BE2C (cell line): ENCODE results near the gene TPCN1.

ENCODE experiments used
- DNase-seq: peaks from one replicate; pipeline ENCODE4 v3.0.0-alpha.2; 2020
- H3K27me3 ChIP-seq: fragments of 250-450 bp; sonication (Bioruptor Pico); 2 replicates; pipeline ENCODE4 v1.5.1; 2020; ENCODE audit warnings: mild to moderate bottlenecking
- H3K36me3 ChIP-seq: fragments of 250-450 bp; sonication (Bioruptor Pico); 2 replicates; pipeline ENCODE4 v1.5.1; 2020; ENCODE audit warnings: mild to moderate bottlenecking
- H3K4me1 ChIP-seq: fragments of 250-450 bp; sonication (Bioruptor Pico); 2 replicates; pipeline ENCODE4 v1.5.1; 2020
- H3K4me3 ChIP-seq: 2 replicates; pipeline ENCODE4 v1.5.1; 2011; ENCODE audit warnings: low read depth, low read length
- H3K9me3 ChIP-seq: fragments of 250-450 bp; sonication (Bioruptor Pico); 2 replicates; pipeline ENCODE4 v1.5.1; 2020
- CTCF ChIP-seq: IDR thresholded peaks from 2 replicates; pipeline ENCODE4 v1.5.1; 2012; ENCODE audit warnings: mild to moderate bottlenecking, low read depth, low read length

The TPCN1 gene

GRCh38 chr12:113271466-113271852, 50.2 kb downstream of the TPCN1 start:
- H3K27me3 ChIP-seq, result no peaks in the 10 kb centered on the region
- no peak overlapping the region for H3K4me3 ChIP-seq
- peaks cover 9% of the 10 kb centered on the region for H3K4me1 ChIP-seq
- no peaks in the 10 kb centered on the region for H3K9me3 ChIP-seq
- TF ChIP-seq CTCF, result no peak
- peaks cover 13% of the 10 kb centered on the region for H3K36me3 ChIP-seq
- DNase-seq, result no peak

- Histone ChIP-seq H3K4me1 (peaks cover 9% of the 10 kb centered on the region), H3K27me3 (no peaks in the 10 kb centered on the region), H3K36me3 (peaks cover 13% of the 10 kb centered on the region), H3K4me3 (no peak overlapping the region), H3K9me3 (no peaks in the 10 kb centered on the region)
- TF ChIP-seq CTCF, result no peak
- peak; percentile 43 for DNase-seq
Observed at GRCh38 chr12:113271853-113272561, 50.7 kb downstream of the TPCN1 start.

- Histone ChIP-seq H3K9me3 (no peaks in the 10 kb centered on the region), H3K4me1 (peaks cover 9% of the 10 kb centered on the region), H3K4me3 (no peak overlapping the region), H3K36me3 (peaks cover 6% of the 10 kb centered on the region), H3K27me3 (no peaks in the 10 kb centered on the region)
- DNase-seq, result no peak
- TF ChIP-seq CTCF, result no peak
Observed at GRCh38 chr12:113273053-113273725, 51.9 kb downstream of the TPCN1 start.

GRCh38 chr12:113274848-113275247, 53.6 kb downstream of the TPCN1 start:
- H3K27me3 ChIP-seq, result no peaks in the 10 kb centered on the region
- peaks cover 9% of the 10 kb centered on the region for H3K4me1 ChIP-seq
- no peaks in the 10 kb centered on the region for H3K9me3 ChIP-seq
- no peak overlapping the region for H3K4me3 ChIP-seq
- TF ChIP-seq CTCF, result no peak
- DNase-seq, result no peak
- H3K36me3 ChIP-seq, result peaks cover 6% of the 10 kb centered on the region

GRCh38 chr12:113276306-113276705, 55.0 kb downstream of the TPCN1 start:
- peaks cover 9% of the 10 kb centered on the region for H3K4me1 ChIP-seq
- TF ChIP-seq CTCF, result no peak
- H3K36me3 ChIP-seq, result peaks cover 4% of the 10 kb centered on the region
- no peak overlapping the region for H3K4me3 ChIP-seq
- no peaks in the 10 kb centered on the region for H3K9me3 ChIP-seq
- no peak for DNase-seq
- H3K27me3 ChIP-seq, result no peaks in the 10 kb centered on the region

- H3K4me3 ChIP-seq, result no peak overlapping the region
Observed at GRCh38 chr12:113276946-113277500, 55.8 kb downstream of the TPCN1 start.

More at GRCh38 chr12:113276946-113277500, 55.8 kb downstream of the TPCN1 start:
- TF ChIP-seq CTCF, result no peak
- no peaks in the 10 kb centered on the region for H3K27me3 ChIP-seq
- DNase-seq, result no peak
- peaks cover 5% of the 10 kb centered on the region for H3K4me1 ChIP-seq
- H3K36me3 ChIP-seq, result peaks cover 4% of the 10 kb centered on the region
- H3K9me3 ChIP-seq, result no peaks in the 10 kb centered on the region
